Transverse colon (tissue), 4 donors: Measurements from ENCODE around the gene CACTIN.

Experiments
- CTCF ChIP-seq, 5 experiments: fragments of 200-600 bp in 3 of 5; fragments of 450-650 bp in 2 of 5; sonication (generic) in 3 of 5; IDR thresholded peaks; 1 replicate in 2 of 5; 2 replicates in 3 of 5; pipeline ENCODE4 v1.5.1; 2016 to 2017; ENCODE audit warnings: antibody characterized with exemption in 5 of 5, inconsistent platforms in 3 of 5, mild to moderate bottlenecking in 2 of 5, moderate library complexity in 1 of 5
- EP300 ChIP-seq: sonication (generic); formaldehyde crosslinking; IDR thresholded peaks from one replicate; pipeline ENCODE4 v1.6.1; 2017; ENCODE audit warnings: antibody characterized with exemption, low read depth
- POLR2A ChIP-seq: fragments of 450-650 bp; IDR thresholded peaks from one replicate; pipeline ENCODE4 v1.6.1; 2016; ENCODE audit warnings: antibody characterized with exemption, mild to moderate bottlenecking, moderate library complexity
- POLR2AphosphoS5 ChIP-seq, 3 donors: sonication (generic); formaldehyde crosslinking; IDR thresholded peaks; one replicate each; pipeline ENCODE4 v1.6.1; 2016; ENCODE audit warnings: antibody characterized with exemption in 3 of 3

- TF ChIP-seq POLR2A (no peak), CTCF (IDR thresholded peaks at IDR 0.05) (no peak), POLR2AphosphoS5 (IDR thresholded peaks at IDR 0.05) (no peak), EP300 (no peak)
Observed at GRCh38 chr19:3668331-3669081, 41.9 kb upstream of the CACTIN start.
